ENCODE results near the gene PRKAA1. TPM values are rescaled to one million over a fixed set of nuclear protein-coding genes. Genes with fewer than 3 reads are reported as not detected.
A peak's percentile ranks its signal among the peaks of the same experiment; 100 is the strongest.

Gene PRKAA1
- total RNA-seq, 1 experiment from 2014 or later = 31.2 TPM

DNA sequence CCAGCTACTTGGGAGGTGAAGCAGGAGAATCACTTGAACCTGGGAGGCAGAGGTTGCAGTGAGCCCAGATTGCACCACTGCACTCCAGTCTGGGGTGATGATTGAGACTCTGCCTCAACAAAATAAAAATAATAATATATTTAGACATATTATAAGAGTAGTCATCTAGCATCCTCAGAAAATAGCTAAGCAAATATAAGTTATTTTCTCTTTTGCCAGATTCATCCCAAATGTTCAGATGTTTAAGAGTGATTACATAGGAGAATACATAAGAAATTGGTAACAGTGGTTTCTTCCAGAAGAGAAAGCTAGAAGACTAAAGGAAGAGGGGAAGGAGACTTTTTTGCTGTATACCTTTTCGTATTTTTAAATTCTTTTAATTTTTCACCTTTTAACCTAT is 20.0 kb downstream of the PRKAA1 start (continued):
- TF ChIP-seq, protein P1, sequence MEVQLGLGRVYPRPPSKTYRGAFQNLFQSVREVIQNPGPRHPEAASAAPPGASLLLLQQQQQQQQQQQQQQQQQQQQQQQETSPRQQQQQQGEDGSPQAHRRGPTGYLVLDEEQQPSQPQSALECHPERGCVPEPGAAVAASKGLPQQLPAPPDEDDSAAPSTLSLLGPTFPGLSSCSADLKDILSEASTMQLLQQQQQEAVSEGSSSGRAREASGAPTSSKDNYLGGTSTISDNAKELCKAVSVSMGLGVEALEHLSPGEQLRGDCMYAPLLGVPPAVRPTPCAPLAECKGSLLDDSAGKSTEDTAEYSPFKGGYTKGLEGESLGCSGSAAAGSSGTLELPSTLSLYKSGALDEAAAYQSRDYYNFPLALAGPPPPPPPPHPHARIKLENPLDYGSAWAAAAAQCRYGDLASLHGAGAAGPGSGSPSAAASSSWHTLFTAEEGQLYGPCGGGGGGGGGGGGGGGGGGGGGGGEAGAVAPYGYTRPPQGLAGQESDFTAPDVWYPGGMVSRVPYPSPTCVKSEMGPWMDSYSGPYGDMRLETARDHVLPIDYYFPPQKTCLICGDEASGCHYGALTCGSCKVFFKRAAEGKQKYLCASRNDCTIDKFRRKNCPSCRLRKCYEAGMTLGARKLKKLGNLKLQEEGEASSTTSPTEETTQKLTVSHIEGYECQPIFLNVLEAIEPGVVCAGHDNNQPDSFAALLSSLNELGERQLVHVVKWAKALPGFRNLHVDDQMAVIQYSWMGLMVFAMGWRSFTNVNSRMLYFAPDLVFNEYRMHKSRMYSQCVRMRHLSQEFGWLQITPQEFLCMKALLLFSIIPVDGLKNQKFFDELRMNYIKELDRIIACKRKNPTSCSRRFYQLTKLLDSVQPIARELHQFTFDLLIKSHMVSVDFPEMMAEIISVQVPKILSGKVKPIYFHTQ (CRISPR knock-in tag; IDR thresholded peaks at IDR 0.05) = no peak
- TF ChIP-seq CBFB (CRISPR knock-in tag; IDR thresholded peaks at IDR 0.05; ENCODE audit: low read depth) (no peak), ZNF671 (CRISPR knock-in tag; IDR thresholded peaks at IDR 0.05) (no peak)

GRCh38 chr5:40776658-40776977 is 21.6 kb downstream of the PRKAA1 start:
- ChIA-PET POLR2A (no interaction called here), CTCF (no interaction called here)
- 0 out of 2 replicates have a peak overlapping the region, but pooled peaks have one; percentile 34 for H3K27ac Mint-ChIP-seq
- H3K27me3 Mint-ChIP-seq (ENCODE audit: low read depth) = no peaks in the 10 kb centered on the region
- TF ChIP-seq FOXP4 (CRISPR knock-in tag; IDR thresholded peaks at IDR 0.05) (no peak), IRF2 (CRISPR knock-in tag; IDR thresholded peaks at IDR 0.05; ENCODE audit: borderline replicate concordance, low read depth) (no peak), ATF2 (CRISPR knock-in tag; IDR thresholded peaks at IDR 0.05; ENCODE audit: borderline replicate concordance, low read depth) (no peak), SMAD3 (CRISPR knock-in tag; IDR thresholded peaks at IDR 0.05; ENCODE audit: borderline replicate concordance) (no peak), NR1H2 (CRISPR knock-in tag; IDR thresholded peaks at IDR 0.05) (no peak), FOXJ3 (CRISPR knock-in tag; IDR thresholded peaks at IDR 0.05; ENCODE audit: borderline replicate concordance) (no peak)
- no peaks in the 10 kb centered on the region for H3K9me3 Mint-ChIP-seq
- H3K4me3 Mint-ChIP-seq = no peak overlapping the region
- H3K36me3 Mint-ChIP-seq = peaks cover 25% of the 10 kb centered on the region
- DNase-seq (ENCODE audit: low spot score) (no peak), ATAC-seq (no peak)
- H3K4me1 Mint-ChIP-seq = no peaks in the 10 kb centered on the region

- no peak overlapping the region for H3K27ac Mint-ChIP-seq
- CTCF ChIA-PET = no interaction called here
- no peak for TF ChIP-seq MLX (CRISPR knock-in tag; IDR thresholded peaks at IDR 0.05)
- TF ChIP-seq PRDM15 (CRISPR knock-in tag; IDR thresholded peaks at IDR 0.05) = no peak
- TF ChIP-seq ZNF532 (CRISPR knock-in tag; IDR thresholded peaks at IDR 0.05; ENCODE audit: borderline replicate concordance) = no peak
- no peak for TF ChIP-seq TP53 (CRISPR knock-in tag; IDR thresholded peaks at IDR 0.05)
- TF ChIP-seq, protein P2, sequence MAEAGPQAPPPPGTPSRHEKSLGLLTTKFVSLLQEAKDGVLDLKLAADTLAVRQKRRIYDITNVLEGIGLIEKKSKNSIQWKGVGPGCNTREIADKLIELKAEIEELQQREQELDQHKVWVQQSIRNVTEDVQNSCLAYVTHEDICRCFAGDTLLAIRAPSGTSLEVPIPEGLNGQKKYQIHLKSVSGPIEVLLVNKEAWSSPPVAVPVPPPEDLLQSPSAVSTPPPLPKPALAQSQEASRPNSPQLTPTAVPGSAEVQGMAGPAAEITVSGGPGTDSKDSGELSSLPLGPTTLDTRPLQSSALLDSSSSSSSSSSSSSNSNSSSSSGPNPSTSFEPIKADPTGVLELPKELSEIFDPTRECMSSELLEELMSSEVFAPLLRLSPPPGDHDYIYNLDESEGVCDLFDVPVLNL (CRISPR knock-in tag; IDR thresholded peaks at IDR 0.05; ENCODE audit: borderline replicate concordance, low read depth) = no peak
Measured at GRCh38 chr5:40775846-40776657, 22.1 kb downstream of the PRKAA1 start.

More at GRCh38 chr5:40775846-40776657, 22.1 kb downstream of the PRKAA1 start:
- ATAC-seq = no peak
- Mint-ChIP-seq H3K9me3 (no peaks in the 10 kb centered on the region), H3K36me3 (peaks cover 26% of the 10 kb centered on the region), H3K4me1 (no peaks in the 10 kb centered on the region), H3K27me3 (ENCODE audit: low read depth) (no peaks in the 10 kb centered on the region), H3K4me3 (no peak overlapping the region)
- no peak for DNase-seq (ENCODE audit: low spot score)
- POLR2A ChIA-PET = no interaction called here

Measured in WTC11 (cell line).